ENCODE results near the gene APOC3.
A peak's percentile ranks its signal among the peaks of the same experiment; 100 is the strongest.
"Not testable (repeated sequence)": the region's sequence is repeated elsewhere in the genome, so short reads cannot be mapped to it uniquely, and the experiment has no call there.

The APOC3 gene

DNA sequence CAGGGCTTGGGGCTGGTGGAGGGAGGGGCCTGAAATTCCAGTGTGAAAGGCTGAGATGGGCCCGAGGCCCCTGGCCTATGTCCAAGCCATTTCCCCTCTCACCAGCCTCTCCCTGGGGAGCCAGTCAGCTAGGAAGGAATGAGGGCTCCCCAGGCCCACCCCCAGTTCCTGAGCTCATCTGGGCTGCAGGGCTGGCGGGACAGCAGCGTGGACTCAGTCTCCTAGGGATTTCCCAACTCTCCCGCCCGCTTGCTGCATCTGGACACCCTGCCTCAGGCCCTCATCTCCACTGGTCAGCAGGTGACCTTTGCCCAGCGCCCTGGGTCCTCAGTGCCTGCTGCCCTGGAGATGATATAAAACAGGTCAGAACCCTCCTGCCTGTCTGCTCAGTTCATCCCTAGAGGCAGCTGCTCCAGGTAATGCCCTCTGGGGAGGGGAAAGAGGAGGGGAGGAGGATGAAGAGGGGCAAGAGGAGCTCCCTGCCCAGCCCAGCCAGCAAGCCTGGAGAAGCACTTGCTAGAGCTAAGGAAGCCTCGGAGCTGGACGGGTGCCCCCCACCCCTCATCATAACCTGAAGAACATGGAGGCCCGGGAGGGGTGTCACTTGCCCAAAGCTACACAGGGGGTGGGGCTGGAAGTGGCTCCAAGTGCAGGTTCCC lies at the start of gene APOC3:
APOC3 (plus strand) TSS at position 383 of the 659 bp plus-strand sequence. CDS start 676 bp downstream, outside the sequence.
- no peak for DNase-seq (ENCODE audit: low spot score)

- DNase-seq (ENCODE audit: low spot score) = no peak
These were observed 47.0 kb upstream of the APOC3 start for GRCh38 chr11:116782728-116783127.

- DNase-seq (ENCODE audit: low spot score) = no peak
These were observed 43.4 kb upstream of the APOC3 start for GRCh38 chr11:116786326-116786725.

- DNase-seq (ENCODE audit: low spot score) = no peak
These were observed 42.7 kb upstream of the APOC3 start for GRCh38 chr11:116786966-116787365.

DNA sequence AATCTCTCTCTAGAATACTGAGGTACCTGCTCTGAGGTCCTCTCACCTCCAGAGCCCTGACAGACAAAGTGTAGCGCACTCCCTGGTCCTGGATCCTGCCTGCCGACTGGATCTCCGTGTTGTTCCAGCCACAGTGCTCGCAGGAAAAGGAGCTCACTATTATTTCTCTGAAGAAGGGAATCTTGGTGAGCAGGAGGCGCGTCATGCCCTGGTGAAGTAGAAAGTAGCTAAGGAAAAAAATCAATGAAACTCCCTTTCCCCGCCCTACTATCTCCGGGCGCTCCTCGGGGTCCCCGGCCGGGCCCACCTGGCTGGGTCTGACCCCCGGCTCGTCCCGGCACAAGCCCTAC lies 42.3 kb upstream of the APOC3 start:
- DNase-seq (ENCODE audit: low spot score) = no peak

DNA sequence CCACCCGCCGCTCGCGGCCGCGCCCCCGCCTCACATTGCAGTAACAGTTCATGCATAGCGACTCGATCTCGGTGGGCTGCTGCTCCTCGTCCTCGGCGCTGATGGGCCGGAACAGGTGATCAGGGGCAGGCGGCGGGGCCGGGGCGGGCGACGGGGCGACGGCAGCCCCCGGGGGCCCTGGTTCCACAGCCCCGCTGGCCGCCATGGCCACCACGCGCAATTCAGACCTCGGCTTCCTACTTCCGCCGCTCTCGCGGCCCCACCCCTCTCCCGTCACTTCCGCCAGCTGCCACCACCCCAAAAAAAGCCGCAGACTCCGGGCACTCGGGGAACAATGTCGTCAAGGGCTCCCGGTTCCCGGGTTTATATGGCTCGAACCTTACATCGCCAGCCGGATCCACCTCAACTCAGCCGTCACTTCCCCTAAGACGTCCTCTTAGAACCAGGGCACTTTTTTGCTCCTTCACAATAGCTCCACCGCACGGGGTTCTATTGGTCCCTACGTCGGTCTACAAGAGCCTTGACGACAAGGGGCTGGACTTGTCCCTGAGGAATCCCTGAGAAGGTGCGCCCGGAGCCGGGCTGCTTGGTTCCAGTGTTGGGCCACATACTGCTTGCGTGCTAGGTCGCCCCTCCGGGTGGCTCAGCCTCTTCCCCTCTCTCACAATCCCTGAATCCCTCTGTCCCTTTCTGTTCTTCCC lies 41.8 kb upstream of the APOC3 start, which contains the start of gene ZPR1:
ZPR1 (minus strand) TSS at position 238 of the 701 bp plus-strand sequence; CDS start at position 205, 33 bp downstream.
- peak; percentile 82 for DNase-seq (ENCODE audit: low spot score)

GRCh38 chr11:116788534-116788933 lies 41.2 kb upstream of the APOC3 start:
- DNase-seq (ENCODE audit: low spot score) = no peak

GRCh38 chr11:116788975-116789374 lies 40.7 kb upstream of the APOC3 start:
- DNase-seq (ENCODE audit: low spot score) = no peak

DNA sequence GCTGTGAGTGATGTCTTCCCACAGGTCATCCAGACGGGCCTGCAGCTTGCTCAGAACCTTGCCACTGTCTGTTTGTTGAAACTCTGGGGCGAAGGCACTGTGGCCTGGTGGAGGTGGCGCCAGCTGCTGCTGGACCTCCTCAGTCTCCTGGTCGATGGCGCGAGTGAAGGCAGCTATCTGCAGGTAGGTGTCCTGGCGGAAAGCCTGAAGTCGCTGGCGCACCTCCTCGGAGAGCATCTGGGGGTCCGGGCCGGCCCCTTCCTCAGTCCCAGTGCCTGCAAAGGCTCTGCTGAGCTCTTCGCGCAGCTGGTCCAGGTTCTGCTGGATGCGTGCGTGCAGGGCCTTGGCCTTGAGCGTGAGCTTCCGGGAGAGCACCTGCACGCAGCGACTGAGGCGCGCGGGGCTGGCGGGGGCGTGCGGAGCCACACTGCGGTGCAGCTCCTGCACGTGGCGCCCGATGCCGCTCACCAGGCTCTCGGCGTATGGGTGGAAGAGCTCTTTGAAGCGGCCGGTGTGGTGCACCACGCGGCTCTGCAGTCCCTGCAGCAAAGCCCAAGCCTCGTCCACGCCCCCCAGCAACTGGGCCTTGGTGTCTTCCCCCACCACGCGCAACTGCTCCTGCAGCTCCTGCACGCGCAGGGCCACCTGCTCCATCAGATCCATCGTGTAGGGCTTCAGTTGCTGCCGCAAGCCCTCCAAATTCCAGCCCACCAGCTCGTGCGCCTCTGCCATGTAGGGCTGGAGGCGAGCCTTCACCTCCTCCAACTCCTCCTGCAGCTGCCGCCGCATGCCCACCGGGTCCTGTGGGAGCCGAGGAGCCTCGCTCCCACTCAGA lies 39.3 kb upstream of the APOC3 start:
- no peak for DNase-seq (ENCODE audit: low spot score)

DNA sequence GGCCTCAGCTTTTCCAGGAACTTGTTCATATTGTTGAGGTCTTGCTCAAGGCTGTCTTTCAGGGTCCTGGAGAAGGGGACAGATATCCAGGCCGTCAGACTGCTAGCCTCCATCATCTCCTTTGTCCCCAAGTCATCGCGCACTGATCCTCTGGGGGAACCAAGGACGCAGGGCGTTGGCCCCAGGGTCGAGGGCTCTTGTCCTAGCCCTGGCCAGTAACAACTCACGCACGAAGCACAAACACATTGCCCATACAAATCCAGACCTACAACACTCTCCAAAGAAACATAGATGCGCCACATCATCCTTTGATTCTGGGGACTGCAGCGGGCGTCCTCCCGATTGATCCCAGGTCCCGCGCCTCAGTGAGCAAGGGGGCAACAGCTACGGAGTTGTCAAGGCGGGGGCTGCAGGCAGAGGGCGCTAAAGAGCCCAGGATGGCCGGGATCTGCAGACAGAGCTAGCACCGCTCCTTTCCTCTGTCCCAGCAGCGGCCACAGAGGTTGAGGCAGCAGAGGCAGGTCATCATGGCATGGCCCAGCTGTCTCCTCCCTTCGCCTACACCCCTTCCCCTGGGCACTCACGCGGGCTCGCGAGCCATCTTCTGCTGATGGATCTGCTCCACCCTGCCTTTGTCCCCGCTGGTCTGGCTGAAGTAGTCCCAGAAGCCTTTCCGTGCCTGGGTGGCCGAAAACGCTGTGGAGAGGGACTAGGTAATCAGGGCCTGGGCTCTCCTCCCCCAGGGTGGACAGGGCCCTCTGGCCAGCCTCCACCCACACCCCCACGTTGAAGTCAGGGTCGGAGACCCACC lies 38.5 kb upstream of the APOC3 start:
- DNase-seq (ENCODE audit: low spot score) = peak; percentile 63

GRCh38 chr11:116791813-116792143 lies 37.9 kb upstream of the APOC3 start, which contains the start of gene APOA5:
Gene APOA5, minus strand, starts transcription at chr11:116791879. Its CDS starts 19 bp downstream, at chr11:116791860.
- DNase-seq (ENCODE audit: low spot score) = no peak

DNA sequence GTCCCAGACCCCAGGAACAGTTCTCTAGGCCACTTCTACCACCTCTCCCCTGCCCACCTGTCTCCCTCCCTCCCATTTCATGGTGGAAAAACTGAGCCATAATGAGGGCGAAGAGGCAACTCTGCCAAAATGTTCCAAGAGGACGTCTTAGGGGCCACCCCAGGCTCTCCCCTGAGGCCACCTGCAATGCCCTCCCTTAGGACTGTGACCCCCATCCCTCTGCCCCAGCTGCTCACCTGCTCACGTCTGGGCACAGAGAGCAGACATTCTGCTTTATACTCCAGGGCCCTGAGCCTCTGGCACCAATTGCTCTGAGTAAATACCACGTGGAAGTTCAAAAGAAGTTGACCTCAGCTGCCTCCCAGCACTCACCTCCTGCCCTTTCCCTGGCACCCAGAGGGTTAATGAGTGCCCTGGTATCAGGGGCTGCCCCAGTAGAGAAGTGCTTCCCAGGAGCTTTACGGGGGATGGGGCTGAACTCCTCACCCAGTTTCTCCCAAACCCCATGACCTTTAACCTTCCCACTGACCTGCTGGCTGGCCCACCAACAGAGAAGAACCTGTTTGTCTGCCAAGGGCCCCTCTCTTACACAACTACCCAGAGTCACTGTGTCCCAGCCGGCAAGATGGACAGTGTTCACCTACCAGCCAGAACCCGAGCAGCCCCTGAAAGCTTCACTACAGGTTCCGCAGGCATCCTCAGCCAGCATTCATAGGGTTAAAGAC lies 37.4 kb upstream of the APOC3 start:
- no peak for DNase-seq (ENCODE audit: low spot score)

- no peak for DNase-seq (ENCODE audit: low spot score)
These were observed 36.6 kb upstream of the APOC3 start for GRCh38 chr11:116792869-116793771.

- DNase-seq (ENCODE audit: low spot score) = no peak
These were observed 36.0 kb upstream of the APOC3 start for GRCh38 chr11:116793772-116794097.

- DNase-seq (ENCODE audit: low spot score) = no peak
These were observed 34.9 kb upstream of the APOC3 start for GRCh38 chr11:116794851-116795250.

DNA sequence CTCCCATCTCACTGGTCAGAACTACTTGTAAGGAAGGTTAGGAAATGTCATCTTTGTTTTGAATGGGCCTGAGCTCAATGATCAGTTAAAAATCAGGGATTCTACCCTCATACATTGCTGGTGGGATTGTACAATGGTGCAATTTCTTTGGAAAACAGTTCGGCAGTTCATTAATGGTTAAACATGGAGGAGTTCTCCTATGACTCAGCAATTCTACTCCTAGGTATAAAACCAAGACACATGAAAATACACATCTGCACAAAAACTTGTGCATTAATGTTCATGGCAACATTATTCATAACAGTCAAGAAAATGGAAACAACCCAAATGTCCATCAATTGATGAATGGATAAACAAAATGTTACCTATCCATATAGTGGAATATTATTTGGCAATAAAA lies 33.2 kb upstream of the APOC3 start:
- no peak for DNase-seq (ENCODE audit: low spot score)

GRCh38 chr11:116797816-116798215 lies 31.9 kb upstream of the APOC3 start:
- no peak for DNase-seq (ENCODE audit: low spot score)

DNA sequence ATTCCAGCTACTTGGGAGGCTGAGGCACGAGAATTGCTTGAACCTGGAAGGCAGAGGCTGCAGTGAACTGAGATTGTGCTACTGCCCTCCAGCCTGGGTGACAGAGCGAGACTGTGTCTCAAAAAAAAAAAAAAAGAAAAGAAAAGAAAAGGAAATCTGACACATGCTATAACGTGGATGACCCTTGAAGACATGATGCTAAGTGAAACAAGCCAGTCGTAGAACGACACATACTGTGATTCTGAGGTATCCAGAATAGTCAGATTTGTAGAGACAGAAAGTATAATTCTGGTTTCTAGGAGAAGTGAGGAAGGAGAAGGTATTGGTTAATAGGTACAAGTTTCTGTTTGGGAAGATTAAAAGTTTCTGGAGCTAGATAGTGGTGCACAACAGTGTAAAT lies 31.3 kb upstream of the APOC3 start:
- DNase-seq (ENCODE audit: low spot score) = no peak

DNA sequence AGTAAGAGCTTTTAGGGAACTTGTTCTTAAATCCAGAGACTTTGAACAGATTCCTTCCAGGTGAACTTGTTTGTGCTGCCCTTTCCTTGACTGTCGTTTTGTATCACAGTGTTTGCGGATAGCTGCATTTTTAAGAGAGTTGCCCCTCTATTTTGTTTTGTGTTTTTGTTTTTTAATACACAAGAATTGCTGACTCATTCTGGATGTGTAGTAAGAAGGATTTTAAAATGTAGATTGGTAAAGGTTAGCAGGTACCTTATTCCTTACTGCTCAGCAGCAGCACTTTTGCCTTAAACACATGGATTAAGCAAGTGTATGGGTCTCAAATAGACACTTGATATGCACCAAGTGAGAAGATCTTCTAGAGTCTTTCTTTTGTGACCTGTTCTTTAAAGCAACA lies 29.1 kb upstream of the APOC3 start:
- DNase-seq (ENCODE audit: low spot score) = no peak

DNA sequence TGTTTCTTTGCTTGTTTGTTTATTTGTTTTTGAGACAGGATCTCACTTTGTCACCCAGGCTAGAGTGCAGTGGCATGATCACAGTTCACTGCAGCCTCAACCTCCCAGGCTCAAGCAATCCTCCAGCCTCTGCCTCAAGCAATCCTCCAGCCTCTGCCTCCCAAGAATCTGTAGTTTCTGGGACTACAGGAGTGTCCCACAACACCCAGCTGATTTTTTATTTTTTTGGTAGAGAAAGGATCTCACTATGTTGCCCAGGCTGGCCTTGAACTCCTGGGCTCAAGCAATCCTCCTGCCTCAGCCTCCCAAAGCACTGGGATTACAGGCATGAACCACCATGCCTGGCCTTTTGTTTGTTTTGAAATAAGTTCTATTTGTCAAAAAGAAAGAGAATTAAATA lies 28.0 kb upstream of the APOC3 start:
- not testable (repeated sequence) for DNase-seq (ENCODE audit: low spot score)
